Activated CD4-positive, alpha-beta T cell treated with anti-CD3 and anti-CD28 coated beads, Interleukin-2, amount 10 ng/mL, durations not matched to agents 7 days and 5 days (primary cell): ENCODE results near the gene LHPP. TPM values are rescaled to one million over a fixed set of nuclear protein-coding genes. Genes with fewer than 3 reads are reported as not detected.

Experiments used
- CTCF ChIA-PET: fragments of 350-600 bp; sonication (Branson Sonifier 250); formaldehyde crosslinking; loops from one replicate; lab custom pipeline; 2021; ENCODE audit warnings: antibody characterized with exemption; lab: Charles Lee
- POLR2A ChIA-PET: fragments of 350-600 bp; sonication (Branson Sonifier 250); formaldehyde crosslinking; loops from one replicate; lab custom pipeline; 2021; ENCODE audit warnings: antibody characterized with exemption; lab: Charles Lee
- DNase-seq: peaks from one replicate; pipeline ENCODE4 v3.0.0-alpha.2; 2020
- H3K27ac Mint-ChIP-seq: one replicate; pipeline ENCODE4 v1.8.0; 2021; ENCODE audit warnings: mild to moderate bottlenecking, moderate library complexity, mixed read lengths
- H3K27me3 Mint-ChIP-seq: one replicate; pipeline ENCODE4 v1.8.0; 2021; ENCODE audit warnings: mixed read lengths
- H3K36me3 Mint-ChIP-seq: one replicate; pipeline ENCODE4 v1.8.0; 2021; ENCODE audit warnings: low read depth, mixed read lengths
- H3K4me1 Mint-ChIP-seq: one replicate; pipeline ENCODE4 v1.8.0; 2021; ENCODE audit warnings: mixed read lengths
- H3K4me3 Mint-ChIP-seq: one replicate; pipeline ENCODE4 v1.8.0; 2021; ENCODE audit warnings: mild to moderate bottlenecking, moderate library complexity, mixed read lengths
- H3K9me3 Mint-ChIP-seq: one replicate; pipeline ENCODE4 v1.8.0; 2021; ENCODE audit warnings: mixed read lengths
- total RNA-seq, 2 experiments: library from RNA; stranded (reverse); gene quantifications; one replicate each; pipeline ENCODE4 v1.2.3, GENCODE V29; 2021

Gene LHPP
- total RNA-seq, 2 experiments from 2014 or later, result 24.2 to 28.0 TPM

- Mint-ChIP-seq H3K36me3 (peaks cover 9% of the 10 kb centered on the region), H3K4me3 (peak overlapping the region; percentile 15), H3K4me1 (peaks cover 52% of the 10 kb centered on the region), H3K27ac (peak overlapping the region; percentile 80), H3K27me3 (no peaks in the 10 kb centered on the region), H3K9me3 (no peaks in the 10 kb centered on the region)
- POLR2A ChIA-PET, result no interaction called here
- CTCF ChIA-PET, result interaction anchor here (0.8 to 3.2 kb wide), 3 partner anchors 13 to 115 kb away, joined by 3 to 10 read pairs (median 3); no protein-coding TSS in a partner anchor
- DNase-seq, result peak; percentile 67
Observed at GRCh38 chr10:124626759-124627380, 165.2 kb downstream of the LHPP start.

GRCh38 chr10:124627866-124628675, 166.4 kb downstream of the LHPP start:
- Mint-ChIP-seq H3K4me1 (peaks cover 55% of the 10 kb centered on the region), H3K27me3 (no peaks in the 10 kb centered on the region), H3K4me3 (no peak overlapping the region), H3K9me3 (no peaks in the 10 kb centered on the region), H3K27ac (peak overlapping the region; percentile 65), H3K36me3 (peaks cover 10% of the 10 kb centered on the region)
- DNase-seq, result no peak
- CTCF ChIA-PET, result interaction anchor here (0.5 to 3.2 kb wide), 5 partner anchors 9 to 143 kb away, joined by 3 to 10 read pairs (median 4); no protein-coding TSS in a partner anchor
- POLR2A ChIA-PET, result no interaction called here

GRCh38 chr10:124628676-124629021, 167.0 kb downstream of the LHPP start:
- H3K4me1 Mint-ChIP-seq, result peaks cover 61% of the 10 kb centered on the region
- H3K27me3 Mint-ChIP-seq, result no peaks in the 10 kb centered on the region
- ChIA-PET CTCF (interaction anchor here (0.5 to 3.2 kb wide), 4 partner anchors 10 to 142 kb away, joined by 3 to 10 read pairs (median 4); no protein-coding TSS in a partner anchor), POLR2A (no interaction called here)
- DNase-seq, result no peak
- H3K9me3 Mint-ChIP-seq, result peaks cover 2% of the 10 kb centered on the region
- peaks cover 15% of the 10 kb centered on the region for H3K36me3 Mint-ChIP-seq
- no peak overlapping the region for H3K27ac Mint-ChIP-seq
- no peak overlapping the region for H3K4me3 Mint-ChIP-seq

GRCh38 chr10:124629415-124629814, 167.8 kb downstream of the LHPP start:
- Mint-ChIP-seq H3K36me3 (peaks cover 19% of the 10 kb centered on the region), H3K9me3 (peaks cover 4% of the 10 kb centered on the region), H3K4me3 (no peak overlapping the region), H3K27ac (peak overlapping the region; percentile 78), H3K4me1 (peaks cover 59% of the 10 kb centered on the region), H3K27me3 (no peaks in the 10 kb centered on the region)
- ChIA-PET CTCF (interaction anchor here (0.8 to 0.9 kb wide), 2 partner anchors 14 to 90 kb away, joined by 3 read pairs; no protein-coding TSS in a partner anchor), POLR2A (no interaction called here)
- DNase-seq, result no peak

GRCh38 chr10:124629842-124630241, 168.2 kb downstream of the LHPP start:
- Mint-ChIP-seq H3K4me3 (no peak overlapping the region), H3K4me1 (peaks cover 56% of the 10 kb centered on the region)
- POLR2A ChIA-PET, result no interaction called here

GRCh38 chr10:124630551-124630950, 168.9 kb downstream of the LHPP start:
- H3K27ac Mint-ChIP-seq, result no peak overlapping the region
- DNase-seq, result no peak
- H3K4me1 Mint-ChIP-seq, result peaks cover 53% of the 10 kb centered on the region
- no peak overlapping the region for H3K4me3 Mint-ChIP-seq
- H3K27me3 Mint-ChIP-seq, result no peaks in the 10 kb centered on the region
- ChIA-PET CTCF (no interaction called here), POLR2A (no interaction called here)
- H3K36me3 Mint-ChIP-seq, result peaks cover 25% of the 10 kb centered on the region
- H3K9me3 Mint-ChIP-seq, result peaks cover 8% of the 10 kb centered on the region

More at GRCh38 chr10:124629842-124630241, 168.2 kb downstream of the LHPP start:
- no peak overlapping the region for H3K27ac Mint-ChIP-seq
- H3K36me3 Mint-ChIP-seq, result peaks cover 20% of the 10 kb centered on the region
- no peak for DNase-seq
- CTCF ChIA-PET, result interaction anchor here (0.8 to 0.9 kb wide), 2 partner anchors 14 to 90 kb away, joined by 3 read pairs; no protein-coding TSS in a partner anchor
- no peaks in the 10 kb centered on the region for H3K27me3 Mint-ChIP-seq
- peaks cover 8% of the 10 kb centered on the region for H3K9me3 Mint-ChIP-seq

- DNase-seq, result peak; percentile 49
- peaks cover 29% of the 10 kb centered on the region for H3K36me3 Mint-ChIP-seq
- ChIA-PET POLR2A (no interaction called here), CTCF (interaction anchor here (1.1 to 1.4 kb wide), 3 partner anchors 13 to 109 kb away, joined by 3 to 5 read pairs (median 3); no protein-coding TSS in a partner anchor)
- peaks cover 53% of the 10 kb centered on the region for H3K4me1 Mint-ChIP-seq
- H3K9me3 Mint-ChIP-seq, result peaks cover 8% of the 10 kb centered on the region
- no peak overlapping the region for H3K4me3 Mint-ChIP-seq
- H3K27ac Mint-ChIP-seq, result no peak overlapping the region
- no peaks in the 10 kb centered on the region for H3K27me3 Mint-ChIP-seq
Observed at GRCh38 chr10:124632064-124632531, 170.5 kb downstream of the LHPP start.

- Mint-ChIP-seq H3K36me3 (peaks cover 33% of the 10 kb centered on the region), H3K27me3 (no peaks in the 10 kb centered on the region), H3K4me1 (peaks cover 53% of the 10 kb centered on the region), H3K4me3 (no peak overlapping the region), H3K27ac (no peak overlapping the region), H3K9me3 (peaks cover 8% of the 10 kb centered on the region)
- ChIA-PET CTCF (interaction anchor here (0.7 to 1.4 kb wide), 4 partner anchors 13 to 108 kb away, joined by 3 to 5 read pairs (median 4); no protein-coding TSS in a partner anchor), POLR2A (no interaction called here)
- no peak for DNase-seq
Observed at GRCh38 chr10:124632566-124632965, 170.9 kb downstream of the LHPP start.

GRCh38 chr10:124636271-124636995, 174.8 kb downstream of the LHPP start:
- POLR2A ChIA-PET, result no interaction called here
- CTCF ChIA-PET, result interaction anchor here (1.4 to 2.7 kb wide), 2 partner anchors 9 to 105 kb away, joined by 5 to 7 read pairs; no protein-coding TSS in a partner anchor
- H3K4me3 Mint-ChIP-seq, result peak overlapping the region; percentile 32
- peaks cover 65% of the 10 kb centered on the region for H3K4me1 Mint-ChIP-seq
- H3K27ac Mint-ChIP-seq, result peak overlapping the region; percentile 78
- peaks cover 8% of the 10 kb centered on the region for H3K9me3 Mint-ChIP-seq
- H3K36me3 Mint-ChIP-seq, result peaks cover 33% of the 10 kb centered on the region
- DNase-seq, result peak; percentile 38
- no peaks in the 10 kb centered on the region for H3K27me3 Mint-ChIP-seq

GRCh38 chr10:124637091-124637700, 175.6 kb downstream of the LHPP start:
- Mint-ChIP-seq H3K36me3 (peaks cover 34% of the 10 kb centered on the region), H3K4me3 (no peak overlapping the region), H3K4me1 (peaks cover 65% of the 10 kb centered on the region), H3K9me3 (peaks cover 8% of the 10 kb centered on the region), H3K27ac (peak overlapping the region; percentile 78), H3K27me3 (no peaks in the 10 kb centered on the region)
- POLR2A ChIA-PET, result no interaction called here
- no peak for DNase-seq
- CTCF ChIA-PET, result interaction anchor here (0.8 to 2.7 kb wide), 3 partner anchors 8 to 104 kb away, joined by 3 to 7 read pairs (median 5); no protein-coding TSS in a partner anchor

- no peak overlapping the region for H3K4me3 Mint-ChIP-seq
- peak overlapping the region; percentile 78 for H3K27ac Mint-ChIP-seq
- POLR2A ChIA-PET, result no interaction called here
- no peak for DNase-seq
- peaks cover 39% of the 10 kb centered on the region for H3K36me3 Mint-ChIP-seq
- peaks cover 8% of the 10 kb centered on the region for H3K9me3 Mint-ChIP-seq
- CTCF ChIA-PET, result interaction anchor here (0.8 to 2.7 kb wide), 5 partner anchors 8 to 104 kb away, joined by 3 to 7 read pairs (median 5); no protein-coding TSS in a partner anchor
- peaks cover 69% of the 10 kb centered on the region for H3K4me1 Mint-ChIP-seq
- H3K27me3 Mint-ChIP-seq, result no peaks in the 10 kb centered on the region
Observed at GRCh38 chr10:124637746-124638145, 176.1 kb downstream of the LHPP start.
